Heart left ventricle (tissue), 13 donors: ENCODE data around the gene SULT2B1.

Experiments
- POLR2A ChIP-seq, 2 donors: fragments of 450-650 bp; IDR thresholded peaks; one replicate each; pipeline ENCODE4 v1.6.1; 2017; ENCODE audit warnings: antibody characterized with exemption in 2 of 2, mild to moderate bottlenecking in 2 of 2, moderate library complexity in 2 of 2
- TF ChIP-seq, protein P1 (sequence below), 12 donors: fragments of 200-600 bp; sonication (generic) in 4 of 12; IDR thresholded peaks; one replicate each; pipeline versions ENCODE4 v1.5.0 to v1.8.0; 2018 to 2022; ENCODE audit warnings: antibody characterized with exemption in 12 of 12, mild to moderate bottlenecking in 5 of 12
- donor health status: ischemic (EF 13 %, LVEDD 7.1; RV severe dilation, severe dysfunction).
- donor health status: DM: no; HTN: yes; CAD: no.
- donor health status: DM: no; HTN: no; CAD: no.
- donor health status: ischemic (EF 25% LVEDD 6.9; RV normal size, moderate dysfunction).
- donor health status: ischemic (EF 25% LVEDD 5.7; RV mildly dilated, moderate dysfunction).
- donor health status: ischemic (EF 35%, LVEDD 5.7; RV mildly dilated, moderate dysfunction).
- donor health status: nonischemic (EF 11% LVEDD 7.7; RV severe dilation, severe dysfunction).
- donor health status: DM: yes; HTN: yes; CAD: no.
- donor health status: PGD.
- donor health status: ischemic (EF 29% LVEDD 5.4; RV normal size, mild dysfunction).
- donor health status: nonischemic (EF 23%, LVEDD 6.1; RV moderate dilation, normal function).

DNA sequence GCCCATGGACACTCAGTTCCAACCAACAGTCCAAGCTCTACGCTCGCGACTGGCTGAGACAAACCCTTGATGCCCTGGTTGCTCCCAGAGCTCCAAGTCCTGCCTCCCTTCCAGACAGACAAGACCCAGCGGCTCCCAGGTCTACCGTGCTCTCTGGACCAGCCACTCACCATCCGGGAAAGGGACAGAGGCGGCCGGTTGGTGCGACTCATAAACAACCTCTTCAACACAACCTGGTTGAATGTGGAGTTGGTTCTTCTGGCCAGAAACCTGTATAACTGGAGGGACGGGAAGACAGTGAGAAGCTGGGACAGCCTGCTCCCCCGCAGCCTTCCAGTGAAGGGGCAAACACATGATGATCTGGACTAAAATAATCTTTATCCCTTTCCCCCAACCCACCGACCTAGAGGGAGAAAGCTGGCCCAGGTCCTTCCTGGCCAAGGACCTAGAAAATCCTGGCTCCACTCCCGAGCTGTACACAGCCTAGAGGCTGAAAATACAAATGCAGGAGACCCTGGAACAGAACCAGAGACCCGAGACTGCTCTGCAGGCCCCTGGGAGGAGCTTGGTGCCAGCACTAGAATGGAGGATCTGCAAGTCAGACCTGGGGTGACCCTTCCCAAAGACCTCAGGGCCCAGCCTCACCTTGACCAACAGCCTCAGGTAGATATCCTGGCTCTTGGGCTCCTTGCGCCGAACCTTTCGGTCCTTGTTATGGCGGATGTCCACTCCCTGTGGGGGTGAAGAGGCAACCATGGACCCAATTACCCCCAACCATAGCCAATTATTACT is 65.4 kb downstream of the SULT2B1 start:
- TF ChIP-seq, protein P1, sequence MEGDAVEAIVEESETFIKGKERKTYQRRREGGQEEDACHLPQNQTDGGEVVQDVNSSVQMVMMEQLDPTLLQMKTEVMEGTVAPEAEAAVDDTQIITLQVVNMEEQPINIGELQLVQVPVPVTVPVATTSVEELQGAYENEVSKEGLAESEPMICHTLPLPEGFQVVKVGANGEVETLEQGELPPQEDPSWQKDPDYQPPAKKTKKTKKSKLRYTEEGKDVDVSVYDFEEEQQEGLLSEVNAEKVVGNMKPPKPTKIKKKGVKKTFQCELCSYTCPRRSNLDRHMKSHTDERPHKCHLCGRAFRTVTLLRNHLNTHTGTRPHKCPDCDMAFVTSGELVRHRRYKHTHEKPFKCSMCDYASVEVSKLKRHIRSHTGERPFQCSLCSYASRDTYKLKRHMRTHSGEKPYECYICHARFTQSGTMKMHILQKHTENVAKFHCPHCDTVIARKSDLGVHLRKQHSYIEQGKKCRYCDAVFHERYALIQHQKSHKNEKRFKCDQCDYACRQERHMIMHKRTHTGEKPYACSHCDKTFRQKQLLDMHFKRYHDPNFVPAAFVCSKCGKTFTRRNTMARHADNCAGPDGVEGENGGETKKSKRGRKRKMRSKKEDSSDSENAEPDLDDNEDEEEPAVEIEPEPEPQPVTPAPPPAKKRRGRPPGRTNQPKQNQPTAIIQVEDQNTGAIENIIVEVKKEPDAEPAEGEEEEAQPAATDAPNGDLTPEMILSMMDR (IDR thresholded peaks at IDR 0.05): peak in 1 of 12 donors; percentile 17
- no peak for TF ChIP-seq POLR2A (IDR thresholded peaks at IDR 0.05)
